HG02981 (cell line): ENCODE measurements around the gene NUDT16.

Source experiments
- ATAC-seq: cut with Tn5 transposase; IDR thresholded peaks from one replicate; pipeline ENCODE4 v1.9.1; 2021; ENCODE audit warnings: mild to moderate bottlenecking, moderate library complexity; ENCODE audit not compliant: unreplicated experiment

NUDT16 gene

GRCh38 chr3:131380821-131381444, 641 bp upstream of the NUDT16 start:
- ATAC-seq: peak; percentile 0

- ATAC-seq: no peak
Measured at GRCh38 chr3:131386429-131387165, 5.0 kb downstream of the NUDT16 start.

GRCh38 chr3:131387796-131388489, 6.4 kb downstream of the NUDT16 start:
- no peak for ATAC-seq

GRCh38 chr3:131388490-131388799, 6.9 kb downstream of the NUDT16 start:
- ATAC-seq: no peak

GRCh38 chr3:131390331-131390730, 8.8 kb downstream of the NUDT16 start:
- ATAC-seq: no peak

- no peak for ATAC-seq
Measured at GRCh38 chr3:131393051-131393450, 11.5 kb downstream of the NUDT16 start.

- ATAC-seq: no peak
Measured at GRCh38 chr3:131393868-131394267, 12.3 kb downstream of the NUDT16 start.

- ATAC-seq: no peak
Measured at GRCh38 chr3:131394400-131394799, 12.8 kb downstream of the NUDT16 start.

GRCh38 chr3:131396170-131396569, 14.6 kb downstream of the NUDT16 start:
- no peak for ATAC-seq

GRCh38 chr3:131397889-131398288, 16.3 kb downstream of the NUDT16 start:
- ATAC-seq: no peak

- no peak for ATAC-seq
Measured at GRCh38 chr3:131401978-131402377, 20.4 kb downstream of the NUDT16 start.

GRCh38 chr3:131402391-131403039, 20.9 kb downstream of the NUDT16 start:
- ATAC-seq: no peak

GRCh38 chr3:131403216-131403895, 21.8 kb downstream of the NUDT16 start:
- ATAC-seq: no peak

GRCh38 chr3:131405411-131405810, 23.8 kb downstream of the NUDT16 start:
- no peak for ATAC-seq

GRCh38 chr3:131406274-131406673, 24.7 kb downstream of the NUDT16 start:
- no peak for ATAC-seq

- ATAC-seq: no peak
Measured at GRCh38 chr3:131417751-131418150, 36.2 kb downstream of the NUDT16 start.

- ATAC-seq: no peak
Measured at GRCh38 chr3:131421301-131421700, 39.7 kb downstream of the NUDT16 start.

GRCh38 chr3:131421957-131422498, 40.5 kb downstream of the NUDT16 start:
- peak; percentile 45 for ATAC-seq

GRCh38 chr3:131427226-131427625, 45.7 kb downstream of the NUDT16 start:
- no peak for ATAC-seq

GRCh38 chr3:131431754-131432153, 50.2 kb downstream of the NUDT16 start:
- no peak for ATAC-seq

GRCh38 chr3:131432441-131432840, 50.9 kb downstream of the NUDT16 start:
- ATAC-seq: no peak
